Measurements from ENCODE around the gene ITGB5. TPM values are rescaled to one million over a fixed set of nuclear protein-coding genes. Genes with fewer than 3 reads are reported as not detected.
A peak's percentile ranks its signal among the peaks of the same experiment; 100 is the strongest.
"Not testable (repeated sequence)": the region's sequence is repeated elsewhere in the genome, so short reads cannot be mapped to it uniquely, and the experiment has no call there.

ITGB5 gene
- polyA plus RNA-seq, 4 donors = 98.4 to 106 (median 105) TPM

DNA sequence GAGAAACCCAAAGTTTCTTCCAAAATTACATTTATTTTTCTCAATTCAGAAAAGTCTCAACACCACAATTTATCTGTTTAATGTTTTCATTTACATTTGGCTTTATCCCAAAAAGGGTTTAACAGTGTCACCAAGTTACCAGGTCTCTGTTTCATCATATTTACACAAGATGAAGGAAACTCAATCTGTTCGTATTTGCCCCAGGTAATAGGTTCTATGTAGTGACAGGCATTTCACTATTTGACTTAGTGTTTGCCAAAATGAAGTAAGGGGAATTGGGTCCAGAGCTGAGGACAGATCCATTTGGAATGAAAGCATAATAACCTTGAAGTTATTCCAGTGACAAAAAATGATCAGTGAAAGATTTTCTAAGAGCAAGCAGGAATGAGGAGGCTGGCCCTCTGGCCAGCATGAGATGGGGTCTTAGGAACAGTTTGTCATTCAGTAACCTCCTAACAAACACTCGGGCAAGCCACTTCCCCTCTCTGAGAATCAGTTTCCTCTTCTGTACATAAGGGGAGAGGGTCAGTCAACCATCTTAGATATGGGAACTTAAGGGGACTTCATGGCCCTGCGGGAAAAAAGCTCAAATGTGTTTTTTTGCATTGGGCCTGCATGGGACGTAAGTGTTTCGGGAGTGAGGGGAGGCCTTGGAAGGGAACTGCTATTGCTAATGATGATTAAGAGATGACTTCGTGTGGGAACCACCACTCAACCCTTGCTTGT lies 125.1 kb downstream of the ITGB5 start:
- DNase-seq (ENCODE audit: low read depth in 4 of 4, low spot score in 3 of 4) = no peak

DNA sequence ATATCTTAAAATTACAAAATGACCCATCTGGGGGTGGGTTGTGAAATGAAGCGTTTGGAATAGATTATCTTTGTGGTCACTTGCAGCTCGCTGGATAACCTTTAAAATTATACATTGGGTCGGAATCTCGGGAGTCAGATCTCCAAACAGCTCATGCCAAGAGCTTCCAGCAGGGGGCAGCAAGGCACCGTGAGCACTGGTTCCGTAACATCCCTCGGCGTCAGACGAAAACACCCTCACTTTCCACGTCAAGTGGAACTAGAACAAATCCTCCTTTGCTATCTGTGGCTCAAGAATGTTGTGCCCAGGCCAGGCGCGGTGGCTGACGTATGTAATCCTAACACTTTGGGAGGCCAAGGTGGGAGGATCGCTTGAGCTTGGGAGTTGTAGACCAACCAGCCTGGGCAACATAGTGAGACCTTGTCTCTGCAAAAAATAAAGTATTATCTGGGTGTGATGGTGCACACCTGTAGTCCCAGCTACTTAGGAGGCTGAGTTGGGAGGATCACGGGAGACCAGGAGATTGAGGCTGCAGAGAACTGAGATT lies 125.8 kb downstream of the ITGB5 start:
- peak in 3 of 4 donors; percentile 55 to 75 (median 64) for DNase-seq (ENCODE audit: low read depth in 4 of 4, low spot score in 3 of 4)

DNA sequence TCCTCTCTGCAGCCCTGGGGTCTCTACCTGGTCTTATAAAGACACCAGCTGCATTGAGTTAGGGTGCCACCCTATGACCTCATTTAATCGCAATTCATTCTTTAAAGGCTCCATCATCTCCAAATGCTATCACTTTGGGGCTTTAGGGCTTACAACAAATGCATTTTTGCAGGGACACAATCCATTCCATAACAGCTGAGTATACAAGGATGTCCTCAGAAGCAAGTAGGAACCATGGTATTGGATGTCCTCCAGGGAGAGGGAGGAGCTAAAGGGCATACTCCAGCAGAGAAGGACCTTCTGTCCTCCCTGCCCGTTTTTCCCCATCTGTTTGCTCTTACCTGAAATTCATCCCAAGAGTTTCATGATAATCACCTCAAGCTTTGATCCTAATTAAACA lies 126.6 kb downstream of the ITGB5 start:
- no peak for DNase-seq (ENCODE audit: low read depth in 4 of 4, low spot score in 3 of 4)

DNA sequence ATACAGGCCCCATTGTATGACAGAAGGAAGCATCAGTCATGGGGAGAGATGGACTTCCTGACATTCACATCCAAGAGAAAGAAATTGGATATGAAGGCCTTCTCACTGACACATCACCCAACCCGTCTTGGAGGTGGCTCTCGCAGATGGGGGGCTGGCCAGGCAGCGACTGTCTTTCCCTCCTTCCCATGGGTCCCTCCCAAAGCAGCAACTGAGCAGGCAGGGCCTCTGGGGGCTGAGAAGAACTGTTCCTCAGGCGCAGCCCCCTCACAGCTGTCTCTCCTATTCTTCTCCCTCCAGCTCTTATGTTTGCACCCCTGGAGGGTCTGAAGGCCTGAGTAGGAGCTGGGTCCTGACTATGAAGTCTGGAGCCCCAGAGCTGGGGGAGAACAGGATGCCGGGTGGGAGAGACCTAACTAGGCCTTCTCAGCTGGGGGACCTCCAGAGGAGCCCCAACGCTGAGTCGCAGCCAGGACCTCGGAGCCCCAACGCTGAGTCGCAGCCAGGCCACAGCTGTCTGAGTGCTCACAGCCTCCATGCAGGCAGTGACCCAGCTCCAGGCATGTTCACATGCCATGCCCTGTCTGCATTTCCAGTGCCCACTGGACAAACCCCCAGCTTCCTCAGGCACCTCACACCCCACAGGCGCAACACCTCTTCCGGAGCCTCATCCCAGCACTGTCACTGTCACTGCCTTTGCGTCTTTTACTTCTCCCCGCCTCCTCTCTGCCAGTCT lies 127.3 kb downstream of the ITGB5 start:
- no peak for DNase-seq (ENCODE audit: low read depth in 4 of 4, low spot score in 3 of 4)

DNA sequence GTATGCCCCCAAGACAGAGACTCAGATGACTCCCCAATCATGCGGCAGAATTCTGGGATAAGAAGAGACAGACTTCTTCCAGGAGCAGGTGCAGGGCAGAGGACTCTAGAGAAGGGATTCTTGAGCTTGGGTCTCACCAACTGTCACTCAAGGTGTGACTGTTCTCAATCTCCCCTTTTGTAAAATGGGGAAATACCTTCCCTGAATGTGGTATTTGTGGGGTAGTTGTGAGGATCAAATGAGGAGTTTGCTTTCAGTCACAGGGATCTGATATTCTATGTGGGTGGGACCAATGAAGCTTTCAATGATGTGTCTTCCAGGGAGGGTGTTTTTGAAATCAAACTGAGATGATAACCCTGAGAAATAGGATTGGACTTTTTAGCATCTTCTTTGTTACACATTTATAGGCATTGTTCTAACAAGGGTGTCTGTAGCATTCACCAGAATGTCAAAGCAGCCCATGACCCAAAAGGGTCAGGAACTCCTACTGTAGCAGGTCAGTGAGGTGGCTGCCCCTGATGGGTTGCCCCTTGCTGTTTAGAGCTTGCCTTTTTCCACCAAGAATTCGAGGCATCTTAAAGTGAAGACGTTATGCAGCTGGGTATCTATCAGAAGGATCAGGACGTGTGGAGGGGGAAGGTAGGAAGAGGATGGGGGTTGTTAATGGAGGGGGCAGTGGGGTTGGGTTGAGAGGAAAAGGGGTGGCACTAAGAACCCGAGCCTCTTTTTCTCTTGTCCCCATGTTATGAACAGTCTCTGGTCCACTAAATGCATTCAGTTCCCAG lies 128.1 kb downstream of the ITGB5 start:
- DNase-seq (ENCODE audit: low read depth in 4 of 4, low spot score in 3 of 4) = no peak

DNA sequence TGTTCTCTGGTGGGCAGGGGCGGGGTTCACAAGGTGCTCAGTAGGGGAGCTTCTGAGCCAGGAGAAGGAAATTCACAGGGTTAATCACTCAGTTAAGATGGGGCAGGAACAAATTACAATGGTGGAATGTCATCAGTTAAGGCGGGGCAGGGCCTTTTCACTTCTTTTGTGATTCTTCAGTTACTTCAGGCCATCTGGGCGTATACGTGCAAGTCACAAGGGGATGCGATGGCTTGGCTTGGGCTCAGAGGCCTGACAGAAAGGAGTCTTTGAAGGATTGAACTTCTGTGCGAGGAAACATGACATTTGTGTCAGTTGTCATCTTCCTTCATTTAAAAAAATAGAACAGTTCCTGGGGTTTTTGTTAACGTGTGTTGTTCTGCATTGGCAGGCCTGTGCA lies 129.2 kb downstream of the ITGB5 start:
- not testable (repeated sequence) for DNase-seq (ENCODE audit: low read depth in 4 of 4, low spot score in 3 of 4)

DNA sequence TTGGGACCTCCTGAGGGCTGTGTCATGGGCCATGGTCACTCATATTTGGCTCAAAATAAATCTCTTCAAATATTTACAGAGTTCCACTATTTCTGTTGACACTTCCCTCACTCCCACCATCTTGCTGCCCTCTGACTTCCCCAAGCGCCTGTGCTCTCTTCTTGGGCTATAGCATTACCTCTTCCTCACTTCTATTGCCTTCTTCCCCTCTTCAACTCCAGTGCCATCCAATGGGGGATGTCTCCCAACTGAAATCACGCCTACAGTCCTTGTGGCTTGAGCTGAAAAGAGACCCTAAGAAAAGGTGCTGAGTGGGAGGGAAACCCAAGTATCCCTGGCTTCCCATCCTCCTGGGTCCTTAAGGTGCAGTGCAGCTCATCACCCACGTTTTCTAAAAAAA lies 135.1 kb downstream of the ITGB5 start:
- no peak for DNase-seq (ENCODE audit: low read depth in 4 of 4, low spot score in 3 of 4)

DNA sequence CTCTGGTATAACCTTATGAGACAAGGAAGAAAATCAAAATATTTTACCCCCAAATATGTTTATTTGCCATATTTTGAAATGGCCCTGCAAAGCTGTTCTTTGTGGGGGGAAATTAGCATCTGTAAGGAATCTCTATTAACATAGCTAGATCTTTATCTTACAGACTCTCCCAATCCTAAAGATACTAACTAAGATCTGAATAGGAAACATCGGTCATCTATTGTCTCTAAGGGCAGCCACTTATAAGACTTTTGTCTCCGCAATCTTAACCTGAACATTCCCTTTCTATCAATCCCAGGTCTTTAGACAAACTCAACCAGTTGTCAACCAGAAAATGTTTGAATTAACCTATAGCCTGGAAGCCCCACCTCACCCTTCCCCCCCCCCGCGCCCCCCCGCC lies 135.7 kb downstream of the ITGB5 start:
- DNase-seq (ENCODE audit: low read depth in 4 of 4, low spot score in 3 of 4) = no peak

DNA sequence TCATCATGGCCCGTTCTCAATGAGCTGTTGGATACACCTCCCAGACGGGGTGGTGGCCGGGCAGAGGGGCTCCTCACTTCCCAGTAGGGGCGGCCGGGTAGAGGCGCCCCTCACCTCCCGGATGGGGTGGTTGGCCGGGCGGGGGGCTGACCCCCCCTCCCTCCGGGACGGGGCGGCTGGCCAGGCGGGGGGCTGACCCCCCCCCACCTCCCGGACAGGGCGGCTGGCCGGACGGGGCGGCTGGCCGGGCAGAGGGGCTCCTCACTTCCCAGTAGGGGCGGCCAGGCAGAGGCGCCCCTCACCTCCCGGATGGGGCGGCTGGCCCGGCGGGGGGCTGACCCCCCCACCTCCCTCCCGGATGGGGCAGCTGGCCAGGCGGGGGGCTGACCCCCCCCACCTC lies 137.3 kb downstream of the ITGB5 start:
- not testable (repeated sequence) for DNase-seq (ENCODE audit: low read depth in 4 of 4, low spot score in 3 of 4)

DNA sequence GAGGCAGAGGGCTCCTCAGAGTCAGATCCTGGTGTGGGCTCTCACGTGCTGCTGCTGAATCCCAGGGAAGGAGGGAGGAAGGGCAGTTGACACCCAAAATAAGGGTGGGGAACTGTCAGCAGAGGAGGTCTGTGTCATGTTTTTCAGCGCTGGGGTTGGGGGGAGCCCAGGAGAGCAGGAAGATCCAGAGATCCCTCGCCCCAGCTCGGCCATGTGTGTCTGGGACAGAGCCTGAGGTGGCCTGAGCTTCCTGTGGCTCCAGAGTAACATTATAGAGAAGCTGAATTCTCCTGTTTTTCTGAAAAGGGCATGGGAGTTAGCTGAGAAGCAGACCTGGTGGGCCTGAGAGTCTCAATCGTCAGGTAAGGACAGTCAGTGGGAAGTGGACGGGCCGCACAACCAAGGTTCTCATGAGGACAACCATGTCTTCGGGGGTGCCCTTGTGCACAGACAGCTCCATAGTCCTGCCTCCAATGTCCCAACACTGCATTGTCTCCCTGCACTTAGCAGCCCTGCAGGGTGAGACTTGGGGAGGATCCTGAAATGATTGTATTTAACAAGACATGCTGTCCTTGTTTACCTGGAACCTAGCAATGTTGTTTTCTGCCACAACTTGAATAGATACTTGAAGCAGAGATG lies 138.5 kb downstream of the ITGB5 start:
- no peak for DNase-seq (ENCODE audit: low read depth in 4 of 4, low spot score in 3 of 4)

DNA sequence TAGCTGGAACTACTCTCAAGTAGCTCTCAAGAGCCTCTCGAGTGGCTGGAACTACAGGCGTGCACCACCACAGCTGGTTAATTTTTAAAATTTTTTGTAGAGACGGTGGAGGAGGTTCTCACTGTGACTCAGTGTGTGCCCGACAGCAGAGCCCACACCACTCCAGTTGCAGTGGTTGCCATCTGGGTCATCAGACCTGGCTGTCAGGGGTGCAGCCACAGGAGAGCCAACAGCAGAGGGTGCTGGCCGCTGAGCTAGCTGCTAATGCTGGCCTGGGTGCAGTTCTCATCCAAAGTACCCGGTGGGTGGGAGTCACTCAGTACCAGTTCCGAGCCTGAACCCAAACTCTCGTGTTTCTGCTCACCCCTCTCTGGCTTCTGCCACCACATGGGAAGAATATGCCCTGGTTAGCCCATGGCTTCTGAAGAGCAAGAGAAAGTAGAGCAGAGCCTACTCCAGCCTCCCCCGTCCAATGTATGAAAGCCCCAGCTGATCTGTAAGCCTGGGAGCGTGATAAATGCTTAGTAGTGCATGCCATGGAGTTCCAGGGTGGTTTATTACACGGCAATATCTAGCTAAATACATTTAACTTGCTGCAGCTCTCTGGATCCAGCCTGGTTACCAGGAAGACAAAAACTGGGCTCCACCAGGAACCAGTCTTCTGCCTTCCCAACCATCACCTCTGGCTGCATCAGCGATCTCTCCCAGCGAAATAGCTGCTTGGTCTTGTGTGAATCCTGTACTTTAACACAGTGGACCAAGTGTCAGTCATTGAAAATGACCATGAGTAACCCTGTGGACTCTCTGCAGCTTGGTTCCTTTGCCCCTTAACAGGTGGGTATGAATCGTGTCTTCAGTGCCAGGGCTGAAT lies 139.8 kb downstream of the ITGB5 start:
- DNase-seq (ENCODE audit: low read depth in 4 of 4, low spot score in 3 of 4) = no peak

DNA sequence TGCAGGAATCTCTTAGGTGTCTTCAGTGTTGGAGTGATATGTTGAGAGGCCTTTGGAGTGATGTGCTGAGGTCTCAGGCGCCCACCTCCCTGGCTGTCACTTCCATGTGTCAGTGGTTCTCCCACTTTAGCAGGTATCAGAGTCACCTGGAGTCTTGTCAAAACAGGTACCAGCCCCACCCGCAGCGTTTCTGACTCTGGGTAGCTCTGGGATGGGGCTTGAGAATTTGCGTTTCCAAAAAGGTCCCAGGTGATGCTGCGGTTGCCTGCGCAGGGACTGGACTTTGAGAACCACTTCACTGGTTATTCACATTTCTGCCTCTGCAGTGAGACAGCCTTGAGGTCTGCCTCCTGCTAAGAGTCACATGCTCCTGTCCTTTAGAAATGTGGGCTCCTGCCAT lies 141.4 kb downstream of the ITGB5 start:
- DNase-seq (ENCODE audit: low read depth in 4 of 4, low spot score in 3 of 4) = no peak

DNA sequence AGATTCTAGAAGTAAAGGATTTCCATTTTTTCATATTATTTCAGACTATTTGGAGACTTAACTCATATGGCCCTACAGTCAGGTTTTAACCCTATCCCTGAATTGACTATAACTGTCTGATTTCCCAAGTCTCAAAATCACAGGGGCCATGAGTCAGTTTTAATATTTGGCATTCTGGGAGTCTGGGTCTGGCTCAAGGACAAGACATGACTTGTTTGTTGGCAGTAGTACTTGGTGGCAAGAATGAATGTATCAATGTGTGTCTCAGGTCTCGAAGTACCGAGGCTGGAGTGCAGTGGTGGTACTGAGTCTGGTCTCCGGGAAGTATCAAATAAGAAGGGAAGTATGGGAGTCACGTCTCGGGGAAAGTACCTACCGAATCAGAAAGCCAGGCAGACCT lies 146.1 kb downstream of the ITGB5 start:
- DNase-seq (ENCODE audit: low read depth in 4 of 4, low spot score in 3 of 4) = no peak

DNA sequence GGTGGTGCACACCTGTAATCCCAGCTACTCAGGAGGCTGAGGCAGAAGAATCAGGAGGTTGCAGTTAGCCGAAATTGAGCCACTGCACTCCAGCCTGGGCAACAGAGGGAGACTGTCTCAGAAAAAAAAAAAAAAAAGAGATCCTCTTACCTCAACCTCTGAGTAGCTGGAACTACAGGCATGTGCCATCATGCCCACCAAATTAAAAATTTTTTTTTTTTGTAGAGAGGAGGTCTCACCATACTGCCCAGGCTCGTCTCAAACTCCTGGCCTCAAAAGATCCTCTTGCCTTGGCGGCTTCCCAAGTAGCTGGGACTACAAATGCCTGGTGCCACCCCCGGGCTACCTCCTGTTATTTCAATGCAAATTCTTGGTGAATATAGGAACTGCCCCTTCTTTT lies 155.4 kb downstream of the ITGB5 start:
- no peak for DNase-seq (ENCODE audit: low read depth in 4 of 4, low spot score in 3 of 4)

DNA sequence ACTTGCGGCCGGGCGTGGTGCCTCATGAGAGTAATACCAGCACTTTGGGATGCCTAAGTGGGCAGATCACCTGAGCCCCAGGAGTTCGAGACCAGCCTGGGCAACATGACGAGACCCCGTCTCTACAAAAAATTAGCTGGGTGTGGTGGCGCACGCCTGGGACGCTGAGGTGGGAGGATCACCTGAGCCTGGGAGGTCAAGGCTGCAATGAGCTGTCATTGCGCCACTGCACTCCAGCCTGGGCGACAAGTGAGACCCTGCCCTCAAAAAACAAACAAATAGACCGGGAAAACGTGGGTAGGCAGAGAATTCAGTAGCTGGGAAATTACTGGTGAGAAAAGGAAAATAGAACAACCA lies 156.2 kb downstream of the ITGB5 start:
- DNase-seq (ENCODE audit: low read depth in 4 of 4, low spot score in 3 of 4) = no peak

DNA sequence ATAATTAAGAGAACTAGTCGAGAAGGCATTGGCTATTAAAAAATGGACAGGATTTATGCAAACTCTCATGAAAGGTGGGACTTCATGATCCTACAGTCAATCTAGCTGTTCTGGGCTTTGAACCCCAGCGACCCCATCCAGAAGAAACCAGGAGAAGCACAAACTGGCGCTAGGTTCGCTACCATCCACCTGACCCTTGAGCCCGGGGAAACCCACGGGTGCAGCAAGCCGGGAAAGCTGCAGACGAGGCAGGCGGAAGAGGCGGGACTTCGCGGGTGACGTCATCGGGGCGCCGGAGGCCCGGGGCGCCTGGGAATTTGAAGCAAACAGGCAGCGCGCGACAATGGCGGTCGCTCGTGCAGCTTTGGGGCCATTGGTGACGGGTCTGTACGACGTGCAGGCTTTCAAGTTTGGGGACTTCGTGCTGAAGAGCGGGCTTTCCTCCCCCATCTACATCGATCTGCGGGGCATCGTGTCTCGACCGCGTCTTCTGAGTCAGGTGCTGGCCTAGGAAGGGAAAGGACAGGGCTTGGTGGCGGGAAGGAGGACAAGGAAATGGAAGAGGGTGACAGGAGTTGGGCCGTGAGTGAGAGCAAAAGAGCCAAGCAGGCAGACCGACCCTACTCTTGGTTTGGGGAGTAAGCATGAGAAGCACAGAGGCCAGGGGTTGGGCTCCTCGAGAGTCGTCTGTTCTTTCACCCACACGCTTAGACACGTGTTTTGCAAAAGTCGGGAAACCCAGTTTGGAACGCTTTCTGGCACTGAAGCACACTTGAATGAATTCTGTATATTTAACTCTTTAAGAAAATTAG lies 156.8 kb downstream of the ITGB5 start, which contains the start of gene UMPS:
Gene UMPS (plus strand): TSS at position 324 of the 812 bp plus-strand sequence. CDS start 20 bp downstream, at position 344.
- DNase-seq (ENCODE audit: low read depth in 4 of 4, low spot score in 3 of 4) = peak; percentile 77 to 84 (median 79)

DNA sequence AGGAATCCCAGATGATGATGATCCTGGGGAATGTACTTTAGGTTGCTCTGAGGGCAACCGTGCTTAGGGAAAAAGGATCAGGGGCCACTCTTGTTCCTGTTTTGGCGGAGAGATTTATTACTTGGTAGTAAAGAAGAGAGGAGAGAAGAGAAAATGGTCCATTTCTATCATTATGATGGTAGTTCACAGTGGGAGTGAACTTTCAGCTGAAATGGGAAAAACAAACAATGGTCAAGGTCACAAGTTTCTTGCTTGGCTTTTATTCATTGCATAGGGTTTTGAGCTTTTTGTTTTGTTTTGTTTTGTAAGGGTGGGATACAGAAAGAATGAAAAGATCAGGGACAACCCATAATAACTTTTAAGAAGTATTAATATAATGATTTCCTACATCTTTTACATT lies 164.6 kb downstream of the ITGB5 start:
- DNase-seq (ENCODE audit: low read depth in 4 of 4, low spot score in 3 of 4) = no peak

DNA sequence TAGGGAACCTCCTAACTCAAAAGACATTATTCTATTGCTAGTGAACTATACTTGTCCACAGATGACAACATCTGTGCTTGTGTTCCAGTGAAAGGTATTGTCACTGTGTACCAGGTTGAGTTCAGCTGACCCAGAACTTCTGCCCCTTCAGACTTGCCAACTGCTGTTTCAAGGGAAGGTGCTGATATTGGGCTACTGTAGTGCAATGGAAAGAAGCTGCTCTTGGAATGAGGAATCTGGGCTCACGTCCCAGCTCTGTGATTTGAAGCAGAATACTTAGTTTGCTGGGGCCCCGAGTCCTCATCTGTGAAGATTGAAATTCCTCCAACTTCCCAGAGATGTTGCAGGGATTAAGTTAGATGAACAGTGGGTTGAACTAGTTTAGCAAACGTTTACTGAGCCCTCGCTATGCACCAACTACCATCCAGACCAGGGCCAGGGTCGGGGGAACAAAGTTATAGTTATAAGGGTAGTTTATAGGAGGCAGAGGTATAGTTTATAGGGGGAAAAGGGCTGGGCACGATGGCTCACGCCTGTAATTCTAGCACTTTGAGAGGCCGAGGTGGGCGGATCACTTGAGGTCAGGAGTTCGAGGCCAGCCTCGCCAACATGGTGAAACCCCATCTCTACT lies 172.8 kb downstream of the ITGB5 start:
- no peak for DNase-seq (ENCODE audit: low read depth in 4 of 4, low spot score in 3 of 4)
